H9 (cell line): ENCODE measurements around the gene HOXD4. TPM values are rescaled to one million over a fixed set of nuclear protein-coding genes. Genes with fewer than 3 reads are reported as not detected.

Experiments
- DNase-seq: peaks from one replicate; pipeline ENCODE4 v3.0.0-alpha.2; 2017
- H2AFZ ChIP-seq: one replicate; pipeline ENCODE4 v1.6.1; 2013; ENCODE audit warnings: mild to moderate bottlenecking, low read length, control low read depth, moderate library complexity
- H2AK5ac ChIP-seq: 2 replicates; pipeline ENCODE4 v1.6.1; 2013; ENCODE audit warnings: low read length, control low read depth, mixed read lengths; ENCODE audit not compliant: insufficient read length
- H2BK120ac ChIP-seq: one replicate; pipeline ENCODE4 v1.6.1; 2013; ENCODE audit warnings: low read depth, mild to moderate bottlenecking, low read length, control low read depth, inconsistent platforms; ENCODE audit not compliant: poor library complexity, severe bottlenecking
- H2BK12ac ChIP-seq: 2 replicates; pipeline ENCODE4 v1.6.1; 2013; ENCODE audit warnings: low read length, control low read depth, mixed read lengths, low read depth; ENCODE audit not compliant: insufficient read length
- H2BK15ac ChIP-seq: 2 replicates; pipeline ENCODE4 v1.6.1; 2013; ENCODE audit warnings: low read depth, low read length, control low read depth
- H2BK20ac ChIP-seq: one replicate; pipeline ENCODE4 v1.6.1; 2013; ENCODE audit warnings: low read depth, mild to moderate bottlenecking, low read length, control low read depth, inconsistent platforms; ENCODE audit not compliant: poor library complexity, severe bottlenecking
- H2BK5ac ChIP-seq: 2 replicates; pipeline ENCODE4 v1.6.1; 2013; ENCODE audit warnings: low read length, control low read depth, mixed read lengths; ENCODE audit not compliant: insufficient read length
- H3K14ac ChIP-seq: 2 replicates; pipeline ENCODE4 v1.6.1; 2013; ENCODE audit warnings: low read length, control low read depth; ENCODE audit not compliant: insufficient read depth
- H3K18ac ChIP-seq: 2 replicates; pipeline ENCODE4 v1.6.1; 2013; ENCODE audit warnings: low read depth, mild to moderate bottlenecking, mixed read lengths, low read length, control low read depth; ENCODE audit not compliant: insufficient read length
- H3K23ac ChIP-seq: 2 replicates; pipeline ENCODE4 v1.6.1; 2013; ENCODE audit warnings: low read length, control low read depth, mixed read lengths, low read depth; ENCODE audit not compliant: insufficient read length
- H3K23me2 ChIP-seq: 2 replicates; pipeline ENCODE4 v1.6.1; 2013; ENCODE audit warnings: low read depth, mild to moderate bottlenecking, mixed read lengths, low read length, control low read depth; ENCODE audit not compliant: insufficient read length, poor library complexity, severe bottlenecking
- H3K27ac ChIP-seq: 2 replicates; pipeline ENCODE4 v1.5.1; 2013; ENCODE audit warnings: low read length, control low read depth, mixed read lengths, low read depth; ENCODE audit not compliant: insufficient read length
- H3K27me3 ChIP-seq: 2 replicates; pipeline ENCODE4 v1.6.1; 2013; ENCODE audit warnings: low read length, control low read depth, inconsistent platforms; ENCODE audit not compliant: insufficient read depth
- H3K4ac ChIP-seq: 2 replicates; pipeline ENCODE4 v1.6.1; 2013; ENCODE audit warnings: low read depth, mild to moderate bottlenecking, control low read depth, inconsistent platforms, low read length, moderate library complexity
- H3K4me1 ChIP-seq: 2 replicates; pipeline ENCODE4 v1.6.1; 2013; ENCODE audit warnings: low read length, control low read depth, inconsistent platforms; ENCODE audit not compliant: insufficient read depth
- H3K4me2 ChIP-seq: 2 replicates; pipeline ENCODE4 v1.6.1; 2013; ENCODE audit warnings: low read length, control low read depth, mixed read lengths; ENCODE audit not compliant: insufficient read length, insufficient read depth
- H3K56ac ChIP-seq: 2 replicates; pipeline ENCODE4 v1.6.1; 2013; ENCODE audit warnings: low read depth, mild to moderate bottlenecking, mixed read lengths, low read length, control low read depth; ENCODE audit not compliant: insufficient read length
- H3K79me1 ChIP-seq: 2 replicates; pipeline ENCODE4 v1.6.1; 2013; ENCODE audit warnings: low read depth, mild to moderate bottlenecking, moderate library complexity, low read length, control low read depth, inconsistent platforms; ENCODE audit not compliant: insufficient read depth, poor library complexity, severe bottlenecking
- H3K79me2 ChIP-seq: 2 replicates; pipeline ENCODE4 v1.6.1; 2013; ENCODE audit warnings: low read length, control low read depth, inconsistent platforms; ENCODE audit not compliant: insufficient read depth
- H3K9ac ChIP-seq: 2 replicates; pipeline ENCODE4 v1.6.1; 2013; ENCODE audit warnings: low read length, control low read depth, mixed read lengths; ENCODE audit not compliant: insufficient read length; ENCODE audit errors: extremely low read depth
- H3K9me3 ChIP-seq: one replicate; pipeline ENCODE4 v1.6.1; 2013; ENCODE audit warnings: low read depth, low read length, inconsistent platforms; ENCODE audit not compliant: control insufficient read depth
- H3T11ph ChIP-seq: one replicate; pipeline ENCODE4 v1.6.1; 2013; ENCODE audit warnings: mild to moderate bottlenecking, low read length, control low read depth, inconsistent platforms
- H4K20me1 ChIP-seq: one replicate; pipeline ENCODE4 v1.6.1; 2013; ENCODE audit not compliant: control insufficient read depth, insufficient read length, insufficient read depth
- H4K5ac ChIP-seq: 2 replicates; pipeline ENCODE4 v1.6.1; 2013; ENCODE audit warnings: low read depth, mild to moderate bottlenecking, mixed read lengths, low read length, control low read depth; ENCODE audit not compliant: insufficient read length
- H4K8ac ChIP-seq: replicated peaks from 2 replicates; pipeline ENCODE4 v1.6.1; 2013; ENCODE audit warnings: low read length, control low read depth, mixed read lengths, low read depth; ENCODE audit not compliant: insufficient read length
- H4K91ac ChIP-seq: 2 replicates; pipeline ENCODE4 v1.6.1; 2013; ENCODE audit warnings: low read depth, mild to moderate bottlenecking, moderate library complexity, mixed read lengths, low read length, control low read depth; ENCODE audit not compliant: insufficient read length
- H3K27ac Mint-ChIP-seq, 3 experiments: 2 replicates in 2 of 3; 3 replicates in 1 of 3; pipeline ENCODE4 v1.8.0; 2020 to 2021; ENCODE audit warnings: mixed read lengths in 3 of 3, mild to moderate bottlenecking in 1 of 3, moderate library complexity in 1 of 3
- H3K27me3 Mint-ChIP-seq: 2 replicates; pipeline ENCODE4 v1.8.0; 2021; ENCODE audit warnings: low read depth, mild to moderate bottlenecking, moderate library complexity, mixed read lengths
- H3K36me3 Mint-ChIP-seq, 3 experiments: 2 replicates in 2 of 3; 3 replicates in 1 of 3; pipeline ENCODE4 v1.8.0; 2020 to 2021; ENCODE audit warnings: low read depth in 3 of 3, mixed read lengths in 3 of 3; ENCODE audit not compliant: insufficient read depth in 1 of 3
- H3K4me1 Mint-ChIP-seq, 2 experiments: 2 replicates each; pipeline ENCODE4 v1.8.0; 2020; ENCODE audit warnings: mixed read lengths in 2 of 2
- H3K4me3 Mint-ChIP-seq, 2 experiments: 2 replicates in 1 of 2; 3 replicates in 1 of 2; pipeline ENCODE4 v1.8.0; 2020 to 2021; ENCODE audit warnings: mild to moderate bottlenecking in 2 of 2, mixed read lengths in 2 of 2, moderate library complexity in 1 of 2
- H3K9me3 Mint-ChIP-seq, 2 experiments: 2 replicates in 1 of 2; 3 replicates in 1 of 2; pipeline ENCODE4 v1.8.0; 2020; ENCODE audit warnings: mild to moderate bottlenecking in 2 of 2, mixed read lengths in 2 of 2, moderate library complexity in 1 of 2
- CTCF ChIP-seq: fragments of 200-600 bp; sonication (generic); conservative IDR thresholded peaks from 3 replicates; pipeline ENCODE4 v1.8.0; 2021; ENCODE audit warnings: antibody characterized with exemption, mild to moderate bottlenecking
- WGBS: extraction: QIAGEN DNeasy Blood & Tissue Kit; methylation state at CpG from one replicate; pipeline ENCODE4 v1.1.7; 2013; ENCODE audit warnings: missing lambda C conversion rate, low lambda C conversion rate, mixed read lengths; ENCODE audit not compliant: insufficient read length; ENCODE audit errors: extremely low coverage; 5-methylcytosine and 5-hydroxymethylcytosine counted together
- total RNA-seq: library from RNA; stranded (reverse); gene quantifications from 2 replicates; pipeline ENCODE4 v1.2.1, GENCODE V29; 2021

HOXD4 gene
- total RNA-seq, 1 experiment from 2014 or later = not detected

- peaks cover 0 to 15% of the 10 kb centered on the region in 2 experiments; a peak in 2 of 4 replicates for H3K4me1 Mint-ChIP-seq
- H3K56ac ChIP-seq = no peak overlapping the region
- H3K27ac Mint-ChIP-seq = no peak overlapping the region
- DNase-seq = peak; percentile 71
- H3K14ac ChIP-seq = no peak overlapping the region
- no peak overlapping the region for H2AK5ac ChIP-seq
- peaks cover 4% of the 10 kb centered on the region for H4K20me1 ChIP-seq
- no peaks in the 10 kb centered on the region for H3K79me1 ChIP-seq
- H3K4me3 Mint-ChIP-seq = no peak overlapping the region; a peak in 1 of 5 replicates
- H3K36me3 Mint-ChIP-seq = peaks cover 0 to 3% (median 0%) of the 10 kb centered on the region in 3 experiments; a peak in 3 of 7 replicates
- H2AFZ ChIP-seq = no peak overlapping the region
- peaks cover 2% of the 10 kb centered on the region for H3K23me2 ChIP-seq
- H2BK20ac ChIP-seq = no peak overlapping the region
- no peak overlapping the region for H3T11ph ChIP-seq
- no peak overlapping the region for H2BK120ac ChIP-seq
- peaks cover 99% of the 10 kb centered on the region for H3K27me3 Mint-ChIP-seq
- H3K18ac ChIP-seq = no peak overlapping the region
- no peak overlapping the region for H3K4ac ChIP-seq
- no peak overlapping the region for H3K27ac ChIP-seq
- WGBS = no CpG with 5 or more reads among the region's 24 CpGs
- peaks cover 10 to 20% of the 10 kb centered on the region in 2 experiments for H3K9me3 Mint-ChIP-seq
- no peaks in the 10 kb centered on the region for H3K79me2 ChIP-seq
- no peak overlapping the region for H4K8ac ChIP-seq
- no peak overlapping the region for H2BK12ac ChIP-seq
- H3K4me2 ChIP-seq = no peak overlapping the region
- H2BK15ac ChIP-seq = no peak overlapping the region
- H2BK5ac ChIP-seq = no peak overlapping the region
- H3K9ac ChIP-seq = no peak overlapping the region
- H3K4me1 ChIP-seq = no peaks in the 10 kb centered on the region
- H3K27me3 ChIP-seq = peaks cover 98% of the 10 kb centered on the region
- no peak overlapping the region for H3K23ac ChIP-seq
- H4K5ac ChIP-seq = no peak overlapping the region
- TF ChIP-seq CTCF = peak; percentile 76
- H4K91ac ChIP-seq = no peak overlapping the region
- H3K9me3 ChIP-seq = no peaks in the 10 kb centered on the region
Measured at GRCh38 chr2:176118601-176119339, 32.6 kb upstream of the HOXD4 start.
